PC-9 (cell line): ENCODE measurements around the gene WNT10A. TPM values are rescaled to one million over a fixed set of nuclear protein-coding genes. Genes with fewer than 3 reads are reported as not detected.

Source experiments
- BruUV-seq: library from RNA; stranded (reverse); fragments of 400-500 nt; replicated peaks from 2 replicates; lab custom pipeline; 2021; lab: Mats Ljungman, UMichigan
- CTCF ChIA-PET: fragments of 300-600 bp; sonication (Branson Sonifier 250); formaldehyde crosslinking; loops from one replicate; lab custom pipeline; 2022; ENCODE audit warnings: antibody characterized with exemption; lab: Charles Lee
- POLR2A ChIA-PET: fragments of 300-600 bp; sonication (Branson Sonifier 250); formaldehyde crosslinking; loops from one replicate; lab custom pipeline; 2022; ENCODE audit warnings: antibody characterized with exemption; ENCODE audit not compliant: unreplicated experiment; lab: Charles Lee
- DNase-seq, 2 experiments: peaks; one replicate each; pipeline versions ENCODE4 v3.0.0 to v3.0.0-alpha.2; 2015 to 2022; ENCODE audit warnings: mixed read lengths in 1 of 2
- H2AFZ ChIP-seq: fragments of 200-600 bp; sonication (generic); 2 replicates; pipeline ENCODE4 v1.8.1; 2017; ENCODE audit warnings: antibody characterized with exemption
- H3F3A ChIP-seq: fragments of 200-600 bp; sonication (generic); 2 replicates; pipeline ENCODE4 v1.8.1; 2017; ENCODE audit warnings: antibody characterized with exemption, mild to moderate bottlenecking, low read depth; ENCODE audit not compliant: insufficient read depth
- H3K27ac ChIP-seq: fragments of 200-600 bp; sonication (generic); 2 replicates; pipeline ENCODE4 v1.6.1; 2016; ENCODE audit warnings: mixed run types
- H3K27me3 ChIP-seq: fragments of 200-600 bp; sonication (generic); 2 replicates; pipeline ENCODE4 v1.6.1; 2016; ENCODE audit warnings: low read depth, mixed run types; ENCODE audit not compliant: insufficient read depth
- H3K36me3 ChIP-seq: fragments of 200-600 bp; sonication (generic); 2 replicates; pipeline ENCODE4 v1.6.1; 2016; ENCODE audit warnings: low read depth, mixed run types
- H3K4me1 ChIP-seq: fragments of 200-600 bp; sonication (generic); replicated peaks from 2 replicates; pipeline ENCODE4 v1.6.1; 2016; ENCODE audit warnings: mixed run types; ENCODE audit not compliant: insufficient read depth
- H3K4me2 ChIP-seq: fragments of 200-600 bp; sonication (generic); 2 replicates; pipeline ENCODE4 v1.6.1; 2017; ENCODE audit warnings: mixed run types
- H3K4me3 ChIP-seq: fragments of 200-600 bp; sonication (generic); 2 replicates; pipeline ENCODE4 v1.6.1; 2016; ENCODE audit warnings: mixed run types
- H3K79me2 ChIP-seq: fragments of 200-600 bp; sonication (generic); 2 replicates; pipeline ENCODE4 v1.6.1; 2017; ENCODE audit warnings: low read depth, mixed run types
- H3K9me2 ChIP-seq: fragments of 200-600 bp; sonication (generic); 2 replicates; pipeline ENCODE4 v1.8.1; 2017; ENCODE audit warnings: mild to moderate bottlenecking; ENCODE audit not compliant: insufficient read depth
- H3K9me3 ChIP-seq: fragments of 200-600 bp; sonication (generic); 2 replicates; pipeline ENCODE4 v1.8.1; 2016; ENCODE audit warnings: low read depth; ENCODE audit not compliant: insufficient read depth
- H4K20me1 ChIP-seq: fragments of 200-600 bp; sonication (generic); 2 replicates; pipeline ENCODE4 v1.8.1; 2017; ENCODE audit not compliant: insufficient read depth
- CTCF ChIP-seq: fragments of 200-600 bp; sonication (generic); conservative IDR thresholded peaks from 2 replicates; pipeline ENCODE4 v1.6.1; 2017; ENCODE audit warnings: mixed run types, antibody characterized with exemption, mild to moderate bottlenecking, moderate library complexity
- EZH2 ChIP-seq: fragments of 200-600 bp; sonication (generic); IDR thresholded peaks from 2 replicates; pipeline ENCODE4 v1.8.0; 2017; ENCODE audit warnings: antibody characterized with exemption, low read depth
- intact Hi-C: fragments of 100-400 bp; cut with micrococcal nuclease; formaldehyde crosslinking; loops from one replicate; pipeline ENCODE4 v1.10.0; 2022; ENCODE audit not compliant: unreplicated experiment
- total RNA-seq: library from RNA; stranded (reverse); gene quantifications from 2 replicates; pipeline ENCODE4 v1.2.3, GENCODE V29; 2021

The WNT10A gene
- total RNA-seq, 1 experiment from 2014 or later: 1.2 TPM

- CTCF ChIA-PET: interaction anchor here (0.6 to 1.4 kb wide), 2 partner anchors 49 to 190 kb away, joined by 3 to 4 read pairs; partner anchors contain the start of genes BCS1L and ZNF142
- intact Hi-C loops: loop anchor here (1.0 to 5.0 kb wide), 7 partner anchors 49 to 577 kb away; partner anchors contain the start of genes AAMP, CNOT9, CTDSP1 and PNKD
- H3K27me3 ChIP-seq: no peaks in the 10 kb centered on the region
- peak overlapping the region; percentile 65 for H3K4me2 ChIP-seq
- TF ChIP-seq CTCF (no peak), EZH2 (no peak)
- H4K20me1 ChIP-seq: no peaks in the 10 kb centered on the region
- peaks cover 48% of the 10 kb centered on the region for H3F3A ChIP-seq
- H3K9me3 ChIP-seq: no peaks in the 10 kb centered on the region
- DNase-seq: peak; percentile 81 to 91
- POLR2A ChIA-PET: interaction anchor here (0.6 to 0.7 kb wide), 2 partner anchors 44 to 297 kb away, joined by 3 to 8 read pairs; no protein-coding TSS in a partner anchor
- H3K4me3 ChIP-seq: no peak overlapping the region
- no peaks in the 10 kb centered on the region for H3K79me2 ChIP-seq
- H3K27ac ChIP-seq: peak overlapping the region; percentile 90
- no peaks in the 10 kb centered on the region for H3K36me3 ChIP-seq
- no peak overlapping the region for H2AFZ ChIP-seq
- no TSS peak for BruUV-seq
- H3K4me1 ChIP-seq: peaks cover 55% of the 10 kb centered on the region
- H3K9me2 ChIP-seq: no peaks in the 10 kb centered on the region
Measured at GRCh38 chr2:218849721-218850120, 30.9 kb upstream of the WNT10A start.

- Histone ChIP-seq H2AFZ (no peak overlapping the region), H3K4me2 (no peak overlapping the region), H3K27me3 (no peaks in the 10 kb centered on the region), H3K9me2 (no peaks in the 10 kb centered on the region), H4K20me1 (no peaks in the 10 kb centered on the region), H3K79me2 (no peaks in the 10 kb centered on the region), H3K36me3 (no peaks in the 10 kb centered on the region), H3K9me3 (no peaks in the 10 kb centered on the region), H3K4me1 (peaks cover 55% of the 10 kb centered on the region), H3K27ac (peak overlapping the region; percentile 90; the same call in 1 of the 2 replicates), H3F3A (peaks cover 48% of the 10 kb centered on the region), H3K4me3 (no peak overlapping the region)
- TF ChIP-seq CTCF: no peak
- TF ChIP-seq EZH2: no peak
- ChIA-PET CTCF (interaction anchor here (0.7 kb wide), 2 partner anchors 205 to 243 kb away, joined by 3 read pairs; partner anchors contain the start of gene PLCD4), POLR2A (interaction anchor here (0.6 kb wide), 1 partner anchor 26 kb away, joined by 3 read pairs; no protein-coding TSS in a partner anchor)
- BruUV-seq: no TSS peak
- intact Hi-C loops: loop anchor here (5.0 kb wide), 3 partner anchors 127 to 267 kb away; no protein-coding TSS in a partner anchor
- DNase-seq: no peak
Measured at GRCh38 chr2:218850796-218851195, 29.9 kb upstream of the WNT10A start.

GRCh38 chr2:218851286-218851685, 29.4 kb upstream of the WNT10A start:
- H3K9me3 ChIP-seq: no peaks in the 10 kb centered on the region
- peaks cover 48% of the 10 kb centered on the region for H3F3A ChIP-seq
- no peaks in the 10 kb centered on the region for H3K9me2 ChIP-seq
- no peaks in the 10 kb centered on the region for H3K36me3 ChIP-seq
- TF ChIP-seq CTCF (no peak), EZH2 (no peak)
- intact Hi-C loops: loop anchor here (5.0 kb wide), 3 partner anchors 126 to 266 kb away; no protein-coding TSS in a partner anchor
- CTCF ChIA-PET: no interaction called here
- no TSS peak for BruUV-seq
- no peak overlapping the region for H2AFZ ChIP-seq
- no peak overlapping the region for H3K4me2 ChIP-seq
- no peak for DNase-seq
- no peaks in the 10 kb centered on the region for H4K20me1 ChIP-seq
- no peaks in the 10 kb centered on the region for H3K27me3 ChIP-seq
- no peak overlapping the region for H3K27ac ChIP-seq
- H3K4me1 ChIP-seq: peaks cover 55% of the 10 kb centered on the region
- no peaks in the 10 kb centered on the region for H3K79me2 ChIP-seq
- no peak overlapping the region for H3K4me3 ChIP-seq
- POLR2A ChIA-PET: no interaction called here
